PC-3 (cell line): Measurements from ENCODE around the gene CAP2. TPM values are rescaled to one million over a fixed set of nuclear protein-coding genes. Genes with fewer than 3 reads are reported as not detected.

ENCODE experiments used
- ATAC-seq: fragments of 200-7000 bp; cut with Tn5 transposase; 2 replicates; pipeline ENCODE4 v1.9.1; 2020; ENCODE audit warnings: mild to moderate bottlenecking, moderate library complexity
- BruUV-seq: library from RNA; stranded (reverse); fragments of 400-500 nt; replicated peaks from 2 replicates; lab custom pipeline; 2021; lab: Mats Ljungman, UMichigan
- CTCF ChIA-PET: fragments of 300-600 bp; sonication (Branson Sonifier 250); formaldehyde crosslinking; loops from one replicate; lab custom pipeline; 2022; ENCODE audit warnings: antibody characterized with exemption; lab: Charles Lee
- POLR2A ChIA-PET: fragments of 300-600 bp; sonication (Branson Sonifier 250); formaldehyde crosslinking; loops from one replicate; lab custom pipeline; 2022; ENCODE audit warnings: antibody characterized with exemption; ENCODE audit not compliant: unreplicated experiment; lab: Charles Lee
- DNase-seq: peaks from one replicate; pipeline ENCODE4 v3.0.0-alpha.2; 2015
- H2AFZ ChIP-seq: fragments of 300-600 bp; sonication (generic); 2 replicates; pipeline ENCODE4 v1.6.0; 2016; ENCODE audit warnings: antibody characterized with exemption, low read length
- H3F3A ChIP-seq: fragments of 300-600 bp; sonication (generic); one replicate; pipeline ENCODE4 v1.6.0; 2017; ENCODE audit warnings: antibody characterized with exemption, low read length, control low read depth, mild to moderate bottlenecking; ENCODE audit not compliant: unreplicated experiment
- H3K27ac ChIP-seq: fragments of 300-600 bp; sonication (generic); 2 replicates; pipeline ENCODE4 v1.5.1; 2016; ENCODE audit warnings: mild to moderate bottlenecking, low read length
- H3K27me3 ChIP-seq: fragments of 300-600 bp; sonication (generic); 2 replicates; pipeline ENCODE4 v1.6.1; 2016; ENCODE audit warnings: low read length, mixed read lengths
- H3K36me3 ChIP-seq: fragments of 300-600 bp; sonication (generic); 2 replicates; pipeline ENCODE4 v1.6.1; 2016; ENCODE audit warnings: low read depth, mixed run types, low read length, mixed read lengths
- H3K4me1 ChIP-seq: fragments of 300-600 bp; sonication (generic); 2 replicates; pipeline ENCODE4 v1.5.1; 2016; ENCODE audit warnings: low read length; ENCODE audit not compliant: insufficient read depth
- H3K4me2 ChIP-seq: fragments of 300-600 bp; sonication (generic); 2 replicates; pipeline ENCODE4 v1.6.0; 2016; ENCODE audit warnings: low read length
- H3K4me3 ChIP-seq: fragments of 300-600 bp; sonication (generic); 2 replicates; pipeline ENCODE4 v1.5.1; 2016; ENCODE audit warnings: mild to moderate bottlenecking, low read length, mixed read lengths
- H3K79me2 ChIP-seq: fragments of 300-600 bp; sonication (generic); 2 replicates; pipeline ENCODE4 v1.6.1; 2017; ENCODE audit warnings: low read length, mixed read lengths
- H3K9ac ChIP-seq: fragments of 300-600 bp; sonication (generic); 2 replicates; pipeline ENCODE4 v1.6.0; 2016; ENCODE audit warnings: mild to moderate bottlenecking, low read length
- H3K9me2 ChIP-seq: fragments of 300-600 bp; sonication (generic); replicated peaks from 2 replicates; pipeline ENCODE4 v1.6.1; 2016; ENCODE audit warnings: mixed run types, low read length, mixed read lengths
- H3K9me3 ChIP-seq: fragments of 300-600 bp; sonication (generic); 2 replicates; pipeline ENCODE4 v1.6.1; 2016; ENCODE audit warnings: low read length, mixed read lengths
- H4K20me1 ChIP-seq: fragments of 300-600 bp; sonication (generic); 2 replicates; pipeline ENCODE4 v1.6.1; 2016; ENCODE audit warnings: low read length, mixed read lengths
- EZH2 ChIP-seq: fragments of 300-600 bp; sonication (generic); IDR thresholded peaks from one replicate; pipeline ENCODE4 v1.6.1; 2017; ENCODE audit warnings: antibody characterized with exemption, mild to moderate bottlenecking, low read length; ENCODE audit not compliant: unreplicated experiment
- EZH2phosphoT487 ChIP-seq: fragments of 300-600 bp; sonication (generic); IDR thresholded peaks from 2 replicates; pipeline ENCODE4 v1.6.1; 2018; ENCODE audit warnings: mild to moderate bottlenecking, antibody characterized with exemption, low read length, borderline replicate concordance
- intact Hi-C: fragments of 100-400 bp; cut with micrococcal nuclease; formaldehyde crosslinking; loops from 2 replicates; pipeline ENCODE4 v1.9.0; 2023
- total RNA-seq: library from RNA; depleted of rRNA; stranded (reverse); fragments of >200 nt; gene quantifications from 2 replicates; pipeline ENCODE4 v1.2.3, GENCODE V29; 2014
- TF ChIP-seq, protein P1 (sequence below): fragments of 300-600 bp; sonication (generic); conservative IDR thresholded peaks from 2 replicates; pipeline ENCODE4 v1.5.1; 2017; ENCODE audit warnings: antibody characterized with exemption, low read depth, mild to moderate bottlenecking, low read length

Gene CAP2
- total RNA-seq, 1 experiment from 2014 or later, result 8.2 TPM

DNA sequence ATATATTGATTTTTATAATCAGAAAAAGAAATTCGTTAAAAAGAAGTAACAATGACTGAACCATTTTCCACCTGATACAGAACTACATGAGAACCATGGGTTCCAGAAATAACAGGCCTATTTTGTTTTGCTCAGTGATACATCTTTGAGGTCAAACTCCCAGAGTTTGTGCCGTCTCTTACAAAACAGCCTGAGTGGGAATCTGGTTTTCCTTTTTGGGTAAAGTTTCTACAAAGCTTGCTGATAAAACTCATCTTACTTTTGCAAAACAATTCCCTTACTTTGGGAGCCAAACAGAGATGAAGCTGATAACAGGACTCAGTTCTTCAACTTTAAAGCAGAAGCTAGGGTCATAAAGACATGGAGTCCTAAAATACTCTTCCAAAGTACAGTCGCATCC is 108.0 kb downstream of the CAP2 start:
- DNase-seq (no peak), ATAC-seq (no peak)
- Histone ChIP-seq H4K20me1 (no peaks in the 10 kb centered on the region), H3F3A (no peaks in the 10 kb centered on the region), H3K36me3 (no peaks in the 10 kb centered on the region), H3K27ac (no peak overlapping the region), H3K9ac (no peak overlapping the region), H2AFZ (no peak overlapping the region), H3K79me2 (no peaks in the 10 kb centered on the region), H3K4me1 (peaks cover 10% of the 10 kb centered on the region; the same call in 1 of the 2 replicates), H3K27me3 (no peaks in the 10 kb centered on the region), H3K4me3 (no peak overlapping the region), H3K9me3 (no peaks in the 10 kb centered on the region), H3K9me2 (no peaks in the 10 kb centered on the region), H3K4me2 (no peak overlapping the region)
- intact Hi-C loops, result loop anchor here (10.0 kb wide), 1 partner anchor 347 kb away; no protein-coding TSS in a partner anchor
- ChIA-PET CTCF (no interaction called here), POLR2A (no interaction called here)
- no TSS peak for BruUV-seq
- TF ChIP-seq, protein P1, sequence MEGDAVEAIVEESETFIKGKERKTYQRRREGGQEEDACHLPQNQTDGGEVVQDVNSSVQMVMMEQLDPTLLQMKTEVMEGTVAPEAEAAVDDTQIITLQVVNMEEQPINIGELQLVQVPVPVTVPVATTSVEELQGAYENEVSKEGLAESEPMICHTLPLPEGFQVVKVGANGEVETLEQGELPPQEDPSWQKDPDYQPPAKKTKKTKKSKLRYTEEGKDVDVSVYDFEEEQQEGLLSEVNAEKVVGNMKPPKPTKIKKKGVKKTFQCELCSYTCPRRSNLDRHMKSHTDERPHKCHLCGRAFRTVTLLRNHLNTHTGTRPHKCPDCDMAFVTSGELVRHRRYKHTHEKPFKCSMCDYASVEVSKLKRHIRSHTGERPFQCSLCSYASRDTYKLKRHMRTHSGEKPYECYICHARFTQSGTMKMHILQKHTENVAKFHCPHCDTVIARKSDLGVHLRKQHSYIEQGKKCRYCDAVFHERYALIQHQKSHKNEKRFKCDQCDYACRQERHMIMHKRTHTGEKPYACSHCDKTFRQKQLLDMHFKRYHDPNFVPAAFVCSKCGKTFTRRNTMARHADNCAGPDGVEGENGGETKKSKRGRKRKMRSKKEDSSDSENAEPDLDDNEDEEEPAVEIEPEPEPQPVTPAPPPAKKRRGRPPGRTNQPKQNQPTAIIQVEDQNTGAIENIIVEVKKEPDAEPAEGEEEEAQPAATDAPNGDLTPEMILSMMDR, result no peak
- TF ChIP-seq EZH2phosphoT487 (no peak), EZH2 (no peak)

DNA sequence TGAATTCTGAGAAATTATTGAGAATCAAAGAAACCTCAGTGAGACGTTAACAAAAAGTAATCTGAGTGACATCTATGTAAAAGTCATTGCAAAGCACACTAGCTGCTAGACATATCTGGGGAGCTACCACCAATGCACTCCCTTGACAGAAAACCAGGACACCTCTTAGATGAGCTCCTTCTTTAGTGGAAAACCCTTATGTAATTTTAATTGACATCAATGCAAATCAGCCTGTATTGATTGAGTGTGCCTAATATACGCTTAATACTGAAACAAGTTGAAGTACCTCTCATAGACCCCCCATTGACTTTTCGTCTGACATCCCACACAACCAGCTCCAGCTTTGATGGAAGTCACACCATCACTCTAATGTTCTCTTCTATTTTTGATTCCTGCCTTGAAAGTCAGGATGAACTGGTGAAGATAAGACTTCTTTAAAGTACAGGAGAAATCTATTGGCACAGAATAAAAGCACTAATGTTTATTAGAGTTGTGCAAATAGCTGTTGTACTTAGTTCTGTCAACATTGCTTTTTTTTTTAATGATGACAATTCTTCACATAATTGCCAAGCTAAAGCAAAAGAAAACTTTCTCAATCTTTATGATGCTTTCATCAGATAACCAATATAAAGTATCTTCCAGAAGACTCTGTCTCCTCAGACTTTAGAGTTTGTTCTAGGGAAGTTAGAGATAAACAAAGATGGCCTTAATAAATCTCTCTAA is 108.7 kb downstream of the CAP2 start:
- Histone ChIP-seq H3K9me2 (no peaks in the 10 kb centered on the region), H3K9ac (no peak overlapping the region), H3K27me3 (no peaks in the 10 kb centered on the region), H3K27ac (no peak overlapping the region), H3K9me3 (no peaks in the 10 kb centered on the region), H3K4me2 (no peak overlapping the region), H3K79me2 (no peaks in the 10 kb centered on the region), H3K36me3 (peaks cover 2% of the 10 kb centered on the region; the same call in 1 of the 2 replicates), H3K4me3 (no peak overlapping the region), H3F3A (no peaks in the 10 kb centered on the region), H2AFZ (no peak overlapping the region), H4K20me1 (no peaks in the 10 kb centered on the region), H3K4me1 (peaks cover 10% of the 10 kb centered on the region; the same call in 1 of the 2 replicates)
- ChIA-PET CTCF (no interaction called here), POLR2A (no interaction called here)
- no peak for DNase-seq
- TF ChIP-seq EZH2, result no peak
- TF ChIP-seq, protein P1, result no peak
- no peak for TF ChIP-seq EZH2phosphoT487
- BruUV-seq, result no TSS peak
- intact Hi-C loops, result loop anchor here (10.0 kb wide), 1 partner anchor 347 kb away; no protein-coding TSS in a partner anchor
- no peak for ATAC-seq

DNA sequence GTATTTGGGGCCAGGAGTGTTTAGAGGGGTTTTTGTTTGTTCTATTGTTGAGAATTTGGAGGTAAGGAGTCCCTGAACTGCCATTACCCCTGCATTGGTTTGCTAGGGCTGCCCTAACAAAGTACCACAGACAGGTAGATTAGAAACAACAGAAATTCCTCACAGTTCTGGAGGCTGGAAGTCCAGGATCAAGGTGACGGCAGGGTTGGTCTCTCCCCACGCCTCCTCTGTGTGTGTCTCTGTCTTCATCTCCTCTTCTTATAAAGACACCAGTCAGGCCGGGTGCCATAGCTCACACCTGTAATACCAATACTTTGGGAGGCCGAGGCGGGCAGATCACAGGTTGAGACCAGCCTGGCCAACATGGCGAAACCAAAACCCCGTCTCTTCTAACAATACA is 109.7 kb downstream of the CAP2 start:
- CTCF ChIA-PET, result no interaction called here
- POLR2A ChIA-PET, result no interaction called here
- TF ChIP-seq EZH2 (no peak), EZH2phosphoT487 (no peak)
- TF ChIP-seq, protein P1, result no peak

More for the DNA sequence above, 109.7 kb downstream of the CAP2 start:
- Histone ChIP-seq H3K9ac (no peak overlapping the region), H3K27ac (no peak overlapping the region), H3K9me3 (no peaks in the 10 kb centered on the region), H3K9me2 (no peaks in the 10 kb centered on the region), H3K36me3 (peaks cover 10% of the 10 kb centered on the region; the same call in 1 of the 2 replicates), H3K4me2 (no peak overlapping the region), H3K4me3 (no peak overlapping the region), H3K4me1 (peaks cover 10% of the 10 kb centered on the region; the same call in 1 of the 2 replicates), H4K20me1 (no peaks in the 10 kb centered on the region), H3K27me3 (no peaks in the 10 kb centered on the region), H3K79me2 (no peaks in the 10 kb centered on the region), H2AFZ (no peak overlapping the region), H3F3A (no peaks in the 10 kb centered on the region)
- ATAC-seq (no peak), DNase-seq (no peak)
- no TSS peak for BruUV-seq
- intact Hi-C loops, result loop anchor here (10.0 kb wide), 1 partner anchor 348 kb away; no protein-coding TSS in a partner anchor
